Fibroblast of lung (primary cell): ENCODE results near the gene TMEM9. TPM values are rescaled to one million over a fixed set of nuclear protein-coding genes. Genes with fewer than 3 reads are reported as not detected.

ENCODE experiments used
- DNase-seq, 2 donors: peaks; one replicate each; pipeline versions ENCODE4 v3.0.0 to v3.0.0-alpha.2; 2010; ENCODE audit warnings: low read depth in 2 of 2
- H2AFZ ChIP-seq: 2 replicates; pipeline ENCODE4 v1.5.1; 2012; ENCODE audit warnings: low read length, control low read depth, inconsistent platforms
- H3K27ac ChIP-seq: 2 replicates; pipeline ENCODE4 v1.5.1; 2011; ENCODE audit warnings: low read length, control low read depth; ENCODE audit not compliant: insufficient read depth
- H3K27me3 ChIP-seq: 2 replicates; pipeline ENCODE4 v1.5.1; 2011; ENCODE audit warnings: mild to moderate bottlenecking, low read length; ENCODE audit not compliant: control insufficient read depth, insufficient read depth
- H3K36me3 ChIP-seq: 2 replicates; pipeline ENCODE4 v1.5.1; 2011; ENCODE audit warnings: low read length; ENCODE audit not compliant: control insufficient read depth, insufficient read depth
- H3K4me1 ChIP-seq: 2 replicates; pipeline ENCODE4 v1.5.1; 2011; ENCODE audit warnings: low read length; ENCODE audit not compliant: control insufficient read depth, insufficient read depth; ENCODE audit errors: extremely low read depth
- H3K4me2 ChIP-seq: 2 replicates; pipeline ENCODE4 v1.5.1; 2011; ENCODE audit warnings: low read length, control low read depth; ENCODE audit not compliant: insufficient read depth; ENCODE audit errors: extremely low read depth
- H3K4me3 ChIP-seq, 4 experiments: fragments of 200-600 bp in 1 of 4; sonication (generic) in 1 of 4; replicated peaks in 1 of 4; 2 replicates each; pipeline ENCODE4 v1.5.1; 2011 to 2016; ENCODE audit warnings: low read length in 4 of 4, low read depth in 3 of 4, mild to moderate bottlenecking in 3 of 4, control low read depth in 2 of 4, inconsistent platforms in 1 of 4, mixed read lengths in 1 of 4; ENCODE audit not compliant: insufficient read depth in 1 of 4; ENCODE audit errors: control extremely low read depth in 1 of 4
- H3K79me2 ChIP-seq: 2 replicates; pipeline ENCODE4 v1.5.1; 2012; ENCODE audit warnings: mild to moderate bottlenecking, low read length, inconsistent platforms; ENCODE audit not compliant: control insufficient read depth, insufficient read depth
- H3K9ac ChIP-seq: 2 replicates; pipeline ENCODE4 v1.5.1; 2011; ENCODE audit warnings: mild to moderate bottlenecking, low read length, control low read depth; ENCODE audit not compliant: insufficient read depth
- H3K9me3 ChIP-seq: 2 replicates; pipeline ENCODE4 v1.5.1; 2012; ENCODE audit warnings: low read depth, low read length; ENCODE audit not compliant: control insufficient read depth, insufficient read depth
- H4K20me1 ChIP-seq: 2 replicates; pipeline ENCODE4 v1.5.1; 2011; ENCODE audit warnings: low read length; ENCODE audit not compliant: control insufficient read depth, insufficient read depth; ENCODE audit errors: extremely low read depth
- CTCF ChIP-seq, 2 donors: IDR thresholded peaks in 1 of 2; conservative IDR thresholded peaks in 1 of 2; 1 replicate in 1 of 2; 2 replicates in 1 of 2; pipeline ENCODE4 v1.5.1; 2011 to 2012; ENCODE audit warnings: low read length in 2 of 2, control low read depth in 1 of 2, inconsistent platforms in 1 of 2, low read depth in 1 of 2, mild to moderate bottlenecking in 1 of 2
- EZH2 ChIP-seq: IDR thresholded peaks from 2 replicates; pipeline ENCODE4 v1.5.1; 2012; ENCODE audit warnings: low read length, control low read depth, mild to moderate bottlenecking; ENCODE audit errors: missing control alignments
- polyA plus RNA-seq, 2 donors: library from polyadenylated mRNA; depleted of rRNA in 1 of 2; stranded (reverse) in 1 of 2; unstranded in 1 of 2; fragments of >200 nt; gene quantifications; 2 replicates each; pipeline ENCODE4 v1.2.1, GENCODE V29; 2011 to 2012; ENCODE audit warnings: missing spikeins in 1 of 2
- total RNA-seq: library from RNA; depleted of rRNA; stranded (reverse); fragments of >200 nt; gene quantifications from 2 replicates; pipeline ENCODE4 v1.2.1, GENCODE V29; 2014

TMEM9 gene
- total and polyA plus RNA-seq, 2 donors (not counting 1 experiment from before 2014, with no cell fraction given) = 58.2 to 91.0 TPM

DNA sequence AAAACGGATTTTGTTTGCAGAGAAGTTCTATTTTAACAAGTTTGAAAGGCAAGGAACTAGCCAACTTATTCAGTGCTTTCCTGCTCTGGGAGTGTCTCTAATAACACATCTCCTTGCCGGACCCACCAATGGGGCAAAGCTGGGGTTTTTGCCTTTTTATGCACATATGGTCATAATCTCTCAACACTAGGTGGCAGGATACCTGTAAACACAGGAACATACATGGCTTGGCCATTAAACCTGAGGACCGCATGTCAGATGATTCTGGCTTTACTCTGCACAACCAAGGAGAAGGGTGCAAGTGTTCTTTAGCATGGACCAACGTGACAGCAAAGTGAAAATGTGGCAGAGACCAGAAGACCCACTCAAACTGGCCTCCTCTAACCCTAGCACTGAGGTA lies 4.9 kb downstream of the TMEM9 start:
- Histone ChIP-seq H3K9me3 (no peaks in the 10 kb centered on the region), H3K9ac (no peak overlapping the region), H3K79me2 (no peaks in the 10 kb centered on the region), H3K27ac (no peak overlapping the region), H3K4me1 (peaks cover 2% of the 10 kb centered on the region), H4K20me1 (no peaks in the 10 kb centered on the region), H3K36me3 (peaks cover 14% of the 10 kb centered on the region), H2AFZ (no peak overlapping the region), H3K4me2 (no peak overlapping the region), H3K4me3 (no peak overlapping the region), H3K27me3 (no peaks in the 10 kb centered on the region)
- TF ChIP-seq CTCF (conservative IDR thresholded peaks at IDR 0.05 in 1 of 2, IDR thresholded peaks at IDR 0.05 in 1 of 2; ENCODE audit: low read depth in 1 of 2, low read length in 2 of 2) (peak in 1 of 2 donors; percentile 46), EZH2 (no peak)
- peak; percentile 25 to 58 for DNase-seq

GRCh38 chr1:201147396-201148015 lies 6.8 kb downstream of the TMEM9 start:
- Histone ChIP-seq H3K9me3 (no peaks in the 10 kb centered on the region), H3K4me2 (no peak overlapping the region), H3K36me3 (peaks cover 24% of the 10 kb centered on the region), H3K79me2 (no peaks in the 10 kb centered on the region), H4K20me1 (no peaks in the 10 kb centered on the region), H3K4me1 (no peaks in the 10 kb centered on the region), H3K4me3 (no peak overlapping the region), H3K27me3 (no peaks in the 10 kb centered on the region), H3K27ac (no peak overlapping the region), H2AFZ (no peak overlapping the region), H3K9ac (no peak overlapping the region)
- DNase-seq = no peak
- TF ChIP-seq EZH2 (no peak), CTCF (conservative IDR thresholded peaks at IDR 0.05 in 1 of 2, IDR thresholded peaks at IDR 0.05 in 1 of 2; ENCODE audit: low read depth in 1 of 2, low read length in 2 of 2) (no peak)

DNA sequence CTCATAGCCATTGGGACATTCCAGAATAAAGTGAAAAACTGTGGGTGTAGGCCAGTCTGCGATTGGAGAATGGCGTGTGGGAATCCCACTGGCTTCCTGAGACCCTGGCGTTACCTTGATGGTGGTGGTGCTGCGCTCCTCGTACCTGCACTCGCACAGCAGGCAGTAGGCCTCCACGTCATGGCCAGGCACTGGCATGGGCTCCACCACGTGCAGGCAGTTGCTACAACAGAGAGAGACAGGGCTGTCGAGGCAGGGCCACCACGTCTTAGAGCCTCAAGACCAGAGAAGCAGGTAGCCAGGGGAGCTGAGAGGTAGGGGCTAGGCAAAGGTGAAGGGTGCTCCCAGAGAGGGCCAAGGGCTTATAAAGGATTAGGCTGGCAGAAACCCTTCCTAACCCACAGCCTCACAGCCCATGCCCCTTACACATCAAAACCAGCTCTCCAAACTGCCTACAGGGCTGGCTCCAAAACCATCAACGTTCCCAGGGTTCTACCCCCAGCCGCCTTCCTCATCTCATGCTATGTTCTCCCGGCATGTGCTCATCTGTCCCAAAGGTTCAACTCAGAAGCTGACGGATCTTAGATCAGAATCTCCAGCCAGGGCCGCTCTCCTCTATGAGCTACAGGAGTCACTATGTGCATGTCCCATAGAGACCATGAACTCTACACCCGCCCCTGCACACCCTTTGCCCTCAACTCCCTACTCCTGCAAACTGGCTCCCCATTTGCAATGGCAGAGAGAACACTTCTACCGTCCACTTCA lies 7.5 kb downstream of the TMEM9 start:
- DNase-seq = no peak
- peaks cover 23% of the 10 kb centered on the region for H3K36me3 ChIP-seq

More for the DNA sequence above, 7.5 kb downstream of the TMEM9 start:
- Histone ChIP-seq H3K4me1 (no peaks in the 10 kb centered on the region), H3K79me2 (no peaks in the 10 kb centered on the region), H3K27me3 (no peaks in the 10 kb centered on the region), H2AFZ (no peak overlapping the region), H4K20me1 (no peaks in the 10 kb centered on the region), H3K27ac (no peak overlapping the region), H3K4me3 (no peak overlapping the region), H3K9me3 (no peaks in the 10 kb centered on the region), H3K9ac (no peak overlapping the region), H3K4me2 (no peak overlapping the region)
- TF ChIP-seq EZH2 (no peak), CTCF (conservative IDR thresholded peaks at IDR 0.05 in 1 of 2, IDR thresholded peaks at IDR 0.05 in 1 of 2; ENCODE audit: low read depth in 1 of 2, low read length in 2 of 2) (no peak)
